ENCODE results near the gene ZNF438.

DNA sequence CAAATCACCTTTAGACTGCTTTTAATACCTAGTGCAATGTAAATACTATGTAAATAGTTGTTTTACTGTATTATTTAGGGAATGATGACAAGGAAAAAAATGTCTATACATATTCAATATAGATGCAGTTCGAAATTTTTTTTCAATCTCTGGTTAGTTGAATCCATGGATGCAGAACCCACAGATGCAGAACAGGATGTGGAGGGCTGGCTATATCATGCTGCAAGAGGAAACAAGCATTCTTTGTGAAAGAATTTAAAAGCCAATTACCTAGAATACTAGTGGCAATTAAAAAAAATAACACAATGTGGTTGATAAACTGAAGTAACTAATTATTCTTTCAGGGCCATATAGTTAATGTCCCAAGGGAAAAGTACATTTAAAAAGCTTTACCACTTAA, 170.4 kb downstream of the ZNF438 start:
- TF ChIP-seq, protein P1, sequence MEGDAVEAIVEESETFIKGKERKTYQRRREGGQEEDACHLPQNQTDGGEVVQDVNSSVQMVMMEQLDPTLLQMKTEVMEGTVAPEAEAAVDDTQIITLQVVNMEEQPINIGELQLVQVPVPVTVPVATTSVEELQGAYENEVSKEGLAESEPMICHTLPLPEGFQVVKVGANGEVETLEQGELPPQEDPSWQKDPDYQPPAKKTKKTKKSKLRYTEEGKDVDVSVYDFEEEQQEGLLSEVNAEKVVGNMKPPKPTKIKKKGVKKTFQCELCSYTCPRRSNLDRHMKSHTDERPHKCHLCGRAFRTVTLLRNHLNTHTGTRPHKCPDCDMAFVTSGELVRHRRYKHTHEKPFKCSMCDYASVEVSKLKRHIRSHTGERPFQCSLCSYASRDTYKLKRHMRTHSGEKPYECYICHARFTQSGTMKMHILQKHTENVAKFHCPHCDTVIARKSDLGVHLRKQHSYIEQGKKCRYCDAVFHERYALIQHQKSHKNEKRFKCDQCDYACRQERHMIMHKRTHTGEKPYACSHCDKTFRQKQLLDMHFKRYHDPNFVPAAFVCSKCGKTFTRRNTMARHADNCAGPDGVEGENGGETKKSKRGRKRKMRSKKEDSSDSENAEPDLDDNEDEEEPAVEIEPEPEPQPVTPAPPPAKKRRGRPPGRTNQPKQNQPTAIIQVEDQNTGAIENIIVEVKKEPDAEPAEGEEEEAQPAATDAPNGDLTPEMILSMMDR (IDR thresholded peaks at IDR 0.05) = no peak
- no peak for TF ChIP-seq POLR2A (IDR thresholded peaks at IDR 0.05)

Data from lower leg skin (tissue), 3 donors.